Ishikawa (cell line): Measurements from ENCODE around the gene RIPK1.

Source experiments
- CEBPB ChIP-seq: IDR thresholded peaks from 2 replicates; pipeline ENCODE4 v1.6.1; 2012
- CREB1 ChIP-seq: IDR thresholded peaks from 2 replicates; pipeline ENCODE4 v1.6.1; 2012; ENCODE audit warnings: low read depth
- EGR1 ChIP-seq: IDR thresholded peaks from 2 replicates; pipeline ENCODE4 v1.6.1; 2012
- EP300 ChIP-seq: IDR thresholded peaks from 2 replicates; pipeline ENCODE4 v1.6.1; 2012; ENCODE audit warnings: borderline replicate concordance
- FOXM1 ChIP-seq: IDR thresholded peaks from 2 replicates; pipeline ENCODE4 v1.6.1; 2012; ENCODE audit warnings: low read depth, borderline replicate concordance
- NFIC ChIP-seq: IDR thresholded peaks from 2 replicates; pipeline ENCODE4 v1.6.1; 2012
- RAD21 ChIP-seq: IDR thresholded peaks from 2 replicates; pipeline ENCODE4 v1.6.1; 2012; ENCODE audit warnings: low read depth
- TAF1 ChIP-seq: IDR thresholded peaks from 2 replicates; pipeline ENCODE4 v1.6.1; 2012; ENCODE audit warnings: low read depth, mild to moderate bottlenecking
- TCF12 ChIP-seq: IDR thresholded peaks from 2 replicates; pipeline ENCODE4 v1.6.1; 2012; ENCODE audit warnings: low read depth
- TEAD4 ChIP-seq: IDR thresholded peaks from 2 replicates; pipeline ENCODE4 v1.6.1; 2012
- YY1 ChIP-seq: IDR thresholded peaks from 2 replicates; pipeline ENCODE4 v1.6.1; 2012; ENCODE audit warnings: low read depth
- ZBTB7A ChIP-seq: IDR thresholded peaks from 2 replicates; pipeline ENCODE4 v1.6.1; 2012; ENCODE audit warnings: low read depth
- TF ChIP-seq, protein P1 (sequence below): IDR thresholded peaks from 2 replicates; pipeline ENCODE4 v1.6.1; 2012
- TF ChIP-seq, protein P2 (sequence below): IDR thresholded peaks from 2 replicates; pipeline ENCODE4 v1.6.1; 2012; ENCODE audit warnings: low read depth, mild to moderate bottlenecking
- TF ChIP-seq, protein P3 (sequence below): IDR thresholded peaks from 2 replicates; pipeline ENCODE4 v1.6.1; 2012

The RIPK1 gene

DNA sequence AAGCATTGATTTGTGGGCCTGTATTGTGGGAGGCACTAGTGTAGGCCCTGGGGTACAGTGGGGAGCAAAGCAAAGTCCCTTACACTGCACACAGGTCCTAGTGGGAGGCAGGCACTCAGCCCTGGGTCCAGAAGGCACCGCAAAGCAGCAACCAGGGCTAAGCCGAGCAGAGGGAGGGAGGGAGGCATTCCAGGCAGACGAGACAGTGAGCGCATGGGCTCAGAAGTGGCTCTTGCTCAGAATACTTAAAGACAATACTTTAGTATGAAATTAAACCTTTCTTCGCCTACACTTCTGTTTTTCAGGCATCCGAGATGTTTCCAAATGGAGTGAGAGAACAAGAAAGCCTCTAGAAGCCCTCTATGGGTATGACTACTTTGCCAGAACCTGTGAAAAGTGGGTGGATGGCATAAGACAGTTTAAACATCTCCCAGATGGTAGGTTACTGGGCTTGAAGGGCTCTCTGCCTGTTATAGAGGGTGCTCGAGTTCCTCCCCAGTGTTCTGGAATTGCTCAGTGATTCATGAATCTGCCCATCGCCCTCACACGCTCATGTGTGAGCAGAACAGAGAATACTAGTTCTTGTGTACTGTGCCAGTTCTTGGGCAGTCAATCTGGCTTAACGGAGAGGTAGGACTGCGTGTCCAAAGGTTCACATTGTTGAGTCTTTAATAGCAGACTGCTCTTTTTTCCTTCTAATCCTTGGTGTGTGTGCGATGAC, 68.9 kb downstream of the RIPK1 start:
- TF ChIP-seq CREB1 (no peak), CEBPB (no peak)
- TF ChIP-seq, protein P1, sequence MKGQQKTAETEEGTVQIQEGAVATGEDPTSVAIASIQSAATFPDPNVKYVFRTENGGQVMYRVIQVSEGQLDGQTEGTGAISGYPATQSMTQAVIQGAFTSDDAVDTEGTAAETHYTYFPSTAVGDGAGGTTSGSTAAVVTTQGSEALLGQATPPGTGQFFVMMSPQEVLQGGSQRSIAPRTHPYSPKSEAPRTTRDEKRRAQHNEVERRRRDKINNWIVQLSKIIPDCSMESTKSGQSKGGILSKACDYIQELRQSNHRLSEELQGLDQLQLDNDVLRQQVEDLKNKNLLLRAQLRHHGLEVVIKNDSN, result no peak

DNA sequence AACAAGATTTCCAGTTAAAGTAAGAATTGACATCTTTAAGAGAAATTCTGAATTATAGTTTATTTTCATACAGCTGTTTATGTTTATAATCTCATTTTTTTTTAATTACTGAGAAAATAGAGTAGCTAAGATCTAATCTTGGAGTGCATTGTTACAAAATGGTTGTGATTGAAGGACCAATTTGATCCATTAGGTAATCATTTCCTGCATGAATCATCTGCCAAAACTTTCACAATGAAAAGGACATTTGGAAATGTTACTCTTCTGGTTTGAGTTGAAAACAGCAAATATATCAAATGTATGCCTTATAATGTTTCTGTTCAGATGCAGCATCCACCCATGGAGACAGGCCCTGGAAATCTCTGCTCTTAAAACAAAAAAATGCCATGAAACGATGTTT, 70.0 kb downstream of the RIPK1 start:
- TF ChIP-seq NFIC (no peak), RAD21 (no peak), ZBTB7A (no peak), EGR1 (no peak), EP300 (no peak), FOXM1 (no peak)
- TF ChIP-seq, protein P2, sequence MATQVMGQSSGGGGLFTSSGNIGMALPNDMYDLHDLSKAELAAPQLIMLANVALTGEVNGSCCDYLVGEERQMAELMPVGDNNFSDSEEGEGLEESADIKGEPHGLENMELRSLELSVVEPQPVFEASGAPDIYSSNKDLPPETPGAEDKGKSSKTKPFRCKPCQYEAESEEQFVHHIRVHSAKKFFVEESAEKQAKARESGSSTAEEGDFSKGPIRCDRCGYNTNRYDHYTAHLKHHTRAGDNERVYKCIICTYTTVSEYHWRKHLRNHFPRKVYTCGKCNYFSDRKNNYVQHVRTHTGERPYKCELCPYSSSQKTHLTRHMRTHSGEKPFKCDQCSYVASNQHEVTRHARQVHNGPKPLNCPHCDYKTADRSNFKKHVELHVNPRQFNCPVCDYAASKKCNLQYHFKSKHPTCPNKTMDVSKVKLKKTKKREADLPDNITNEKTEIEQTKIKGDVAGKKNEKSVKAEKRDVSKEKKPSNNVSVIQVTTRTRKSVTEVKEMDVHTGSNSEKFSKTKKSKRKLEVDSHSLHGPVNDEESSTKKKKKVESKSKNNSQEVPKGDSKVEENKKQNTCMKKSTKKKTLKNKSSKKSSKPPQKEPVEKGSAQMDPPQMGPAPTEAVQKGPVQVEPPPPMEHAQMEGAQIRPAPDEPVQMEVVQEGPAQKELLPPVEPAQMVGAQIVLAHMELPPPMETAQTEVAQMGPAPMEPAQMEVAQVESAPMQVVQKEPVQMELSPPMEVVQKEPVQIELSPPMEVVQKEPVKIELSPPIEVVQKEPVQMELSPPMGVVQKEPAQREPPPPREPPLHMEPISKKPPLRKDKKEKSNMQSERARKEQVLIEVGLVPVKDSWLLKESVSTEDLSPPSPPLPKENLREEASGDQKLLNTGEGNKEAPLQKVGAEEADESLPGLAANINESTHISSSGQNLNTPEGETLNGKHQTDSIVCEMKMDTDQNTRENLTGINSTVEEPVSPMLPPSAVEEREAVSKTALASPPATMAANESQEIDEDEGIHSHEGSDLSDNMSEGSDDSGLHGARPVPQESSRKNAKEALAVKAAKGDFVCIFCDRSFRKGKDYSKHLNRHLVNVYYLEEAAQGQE, result no peak

DNA sequence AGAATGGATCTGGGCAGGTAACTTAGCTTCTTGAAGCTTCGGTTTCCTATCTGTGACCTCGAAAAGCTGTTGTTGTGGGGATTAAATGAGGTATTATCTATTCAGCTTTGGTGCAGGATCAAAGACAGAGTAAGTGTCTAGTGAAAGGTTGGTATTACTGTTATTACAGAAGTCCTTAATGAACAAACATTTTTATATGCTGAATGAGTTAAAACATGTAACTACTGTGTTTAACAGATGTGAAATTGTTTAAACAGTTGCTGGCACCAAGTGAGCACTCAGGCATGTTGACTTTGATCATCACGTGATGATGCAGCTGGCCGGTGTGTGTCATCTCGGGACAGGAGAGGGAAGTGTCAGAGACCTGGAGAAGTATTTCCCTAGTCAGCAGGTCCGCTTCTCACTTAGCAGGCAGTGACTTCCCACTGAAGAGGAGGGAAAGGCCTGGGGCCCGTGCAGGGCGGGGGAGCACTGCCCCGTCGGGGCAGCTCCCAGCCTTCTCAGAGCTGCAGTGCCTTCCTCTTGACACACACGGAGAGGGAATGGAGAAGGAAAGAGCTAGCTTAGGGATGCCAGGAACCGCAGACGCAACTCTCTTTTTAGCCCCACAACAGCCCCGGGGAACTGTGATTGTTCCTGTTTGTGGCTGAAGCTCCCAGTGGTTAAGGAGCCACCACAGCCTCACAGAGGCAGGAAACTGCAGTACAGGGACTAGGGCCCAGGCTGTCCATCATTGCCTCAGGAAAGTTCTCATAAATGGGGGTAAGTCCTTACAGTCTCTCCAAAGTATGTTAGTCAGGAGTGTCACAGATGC, 71.0 kb downstream of the RIPK1 start:
- TF ChIP-seq, protein P3, sequence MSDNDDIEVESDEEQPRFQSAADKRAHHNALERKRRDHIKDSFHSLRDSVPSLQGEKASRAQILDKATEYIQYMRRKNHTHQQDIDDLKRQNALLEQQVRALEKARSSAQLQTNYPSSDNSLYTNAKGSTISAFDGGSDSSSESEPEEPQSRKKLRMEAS, result no peak
- no peak for TF ChIP-seq FOXM1

GRCh38 chr6:3140201-3140600, 71.9 kb downstream of the RIPK1 start:
- no peak for TF ChIP-seq EGR1
- TF ChIP-seq RAD21, result no peak
- TF ChIP-seq, protein P1, result no peak
- no peak for TF ChIP-seq EP300
- no peak for TF ChIP-seq TCF12
- no peak for TF ChIP-seq YY1

GRCh38 chr6:3142536-3142935, 74.2 kb downstream of the RIPK1 start:
- TF ChIP-seq TCF12 (no peak), NFIC (no peak), EGR1 (no peak), EP300 (no peak), TEAD4 (no peak), TAF1 (no peak), CREB1 (no peak)
- TF ChIP-seq, protein P3, result no peak
- TF ChIP-seq, protein P2, result no peak

DNA sequence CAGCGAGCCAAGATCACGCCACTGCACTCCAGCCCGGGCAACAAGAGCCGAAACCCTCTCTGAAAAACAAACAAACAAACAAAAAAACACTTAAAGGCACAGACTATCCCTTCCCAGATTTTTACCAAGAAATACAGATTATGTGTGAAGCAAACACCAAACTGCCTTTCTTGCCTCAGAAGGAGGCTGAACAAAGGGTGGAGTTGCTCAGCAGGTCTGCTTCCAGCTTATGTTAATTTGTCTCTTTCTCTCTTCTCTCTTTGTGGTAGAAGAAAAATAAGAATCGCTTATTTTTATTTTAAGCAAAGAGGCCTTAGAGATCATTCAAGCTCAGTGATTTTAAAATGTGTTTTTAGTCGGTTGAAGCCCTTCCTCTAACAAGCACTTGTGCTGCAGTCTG, 74.9 kb downstream of the RIPK1 start:
- TF ChIP-seq ZBTB7A (no peak), TAF1 (no peak), TCF12 (no peak), EGR1 (no peak), RAD21 (no peak), CEBPB (no peak)
- TF ChIP-seq, protein P1, result no peak
- TF ChIP-seq, protein P2, result no peak
